ENCODE results near the gene RDX. TPM values are rescaled to one million over a fixed set of nuclear protein-coding genes. Genes with fewer than 3 reads are reported as not detected.

RDX gene
- total and polyA plus RNA-seq, 2 donors (not counting 1 experiment from before 2014, with no cell fraction given): 52.7 to 93.1 TPM

- Histone ChIP-seq H3K4me2 (ENCODE audit: extremely low read depth, insufficient read depth, low read length) (no peak overlapping the region), H3K9me3 (ENCODE audit: control insufficient read depth, insufficient read depth, low read depth, low read length) (no peaks in the 10 kb centered on the region), H3K9ac (ENCODE audit: insufficient read depth, low read length) (no peak overlapping the region), H2AFZ (ENCODE audit: low read length) (no peak overlapping the region), H3K4me3 (replicated peaks in 1 of 4; ENCODE audit: control extremely low read depth in 1 of 4, insufficient read depth in 1 of 4, low read depth in 3 of 4, low read length in 4 of 4) (no peak overlapping the region), H4K20me1 (ENCODE audit: control insufficient read depth, extremely low read depth, insufficient read depth, low read length) (no peaks in the 10 kb centered on the region), H3K79me2 (ENCODE audit: control insufficient read depth, insufficient read depth, low read length) (no peaks in the 10 kb centered on the region), H3K27me3 (ENCODE audit: control insufficient read depth, insufficient read depth, low read length) (no peaks in the 10 kb centered on the region), H3K4me1 (ENCODE audit: control insufficient read depth, extremely low read depth, insufficient read depth, low read length) (peaks cover 4% of the 10 kb centered on the region), H3K36me3 (ENCODE audit: control insufficient read depth, insufficient read depth, low read length) (no peaks in the 10 kb centered on the region), H3K27ac (ENCODE audit: insufficient read depth, low read length) (no peak overlapping the region)
- no peak for TF ChIP-seq CTCF (conservative IDR thresholded peaks at IDR 0.05 in 1 of 2, IDR thresholded peaks at IDR 0.05 in 1 of 2; ENCODE audit: low read depth in 1 of 2, low read length in 2 of 2)
- no peak for DNase-seq (ENCODE audit: low read depth in 2 of 2)
Observed at GRCh38 chr11:110177086-110177456, 119.3 kb downstream of the RDX start.

GRCh38 chr11:110176366-110177085 is 119.9 kb downstream of the RDX start:
- H3K27me3 ChIP-seq (ENCODE audit: control insufficient read depth, insufficient read depth, low read length): no peaks in the 10 kb centered on the region
- H4K20me1 ChIP-seq (ENCODE audit: control insufficient read depth, extremely low read depth, insufficient read depth, low read length): no peaks in the 10 kb centered on the region
- no peak for TF ChIP-seq CTCF (conservative IDR thresholded peaks at IDR 0.05 in 1 of 2, IDR thresholded peaks at IDR 0.05 in 1 of 2; ENCODE audit: low read depth in 1 of 2, low read length in 2 of 2)
- no peak for TF ChIP-seq EZH2 (IDR thresholded peaks at IDR 0.05; ENCODE audit: low read length, missing control alignments)
- peak; percentile 20 to 52 for DNase-seq (ENCODE audit: low read depth in 2 of 2)
- no peaks in the 10 kb centered on the region for H3K79me2 ChIP-seq (ENCODE audit: control insufficient read depth, insufficient read depth, low read length)
- H3K4me2 ChIP-seq (ENCODE audit: extremely low read depth, insufficient read depth, low read length): no peak overlapping the region
- peaks cover 4% of the 10 kb centered on the region for H3K4me1 ChIP-seq (ENCODE audit: control insufficient read depth, extremely low read depth, insufficient read depth, low read length)
- no peak overlapping the region for H2AFZ ChIP-seq (ENCODE audit: low read length)
- no peak overlapping the region for H3K4me3 ChIP-seq (replicated peaks in 1 of 4; ENCODE audit: control extremely low read depth in 1 of 4, insufficient read depth in 1 of 4, low read depth in 3 of 4, low read length in 4 of 4)
- no peak overlapping the region for H3K27ac ChIP-seq (ENCODE audit: insufficient read depth, low read length)
- no peaks in the 10 kb centered on the region for H3K36me3 ChIP-seq (ENCODE audit: control insufficient read depth, insufficient read depth, low read length)
- H3K9ac ChIP-seq (ENCODE audit: insufficient read depth, low read length): no peak overlapping the region
- H3K9me3 ChIP-seq (ENCODE audit: control insufficient read depth, insufficient read depth, low read depth, low read length): no peaks in the 10 kb centered on the region

- Histone ChIP-seq H4K20me1 (ENCODE audit: control insufficient read depth, extremely low read depth, insufficient read depth, low read length) (no peaks in the 10 kb centered on the region), H3K4me2 (ENCODE audit: extremely low read depth, insufficient read depth, low read length) (no peak overlapping the region), H3K27me3 (ENCODE audit: control insufficient read depth, insufficient read depth, low read length) (no peaks in the 10 kb centered on the region), H3K79me2 (ENCODE audit: control insufficient read depth, insufficient read depth, low read length) (no peaks in the 10 kb centered on the region), H3K9me3 (ENCODE audit: control insufficient read depth, insufficient read depth, low read depth, low read length) (no peaks in the 10 kb centered on the region), H3K36me3 (ENCODE audit: control insufficient read depth, insufficient read depth, low read length) (no peaks in the 10 kb centered on the region), H3K27ac (ENCODE audit: insufficient read depth, low read length) (no peak overlapping the region), H3K4me3 (replicated peaks in 1 of 4; ENCODE audit: control extremely low read depth in 1 of 4, insufficient read depth in 1 of 4, low read depth in 3 of 4, low read length in 4 of 4) (no peak overlapping the region), H3K4me1 (ENCODE audit: control insufficient read depth, extremely low read depth, insufficient read depth, low read length) (peaks cover 4% of the 10 kb centered on the region), H2AFZ (ENCODE audit: low read length) (no peak overlapping the region), H3K9ac (ENCODE audit: insufficient read depth, low read length) (no peak overlapping the region)
- peak; percentile 34 to 81 for DNase-seq (ENCODE audit: low read depth in 2 of 2)
- no peak for TF ChIP-seq EZH2 (IDR thresholded peaks at IDR 0.05; ENCODE audit: low read length, missing control alignments)
- no peak for TF ChIP-seq CTCF (conservative IDR thresholded peaks at IDR 0.05 in 1 of 2, IDR thresholded peaks at IDR 0.05 in 1 of 2; ENCODE audit: low read depth in 1 of 2, low read length in 2 of 2)
Observed at GRCh38 chr11:110174645-110175310, 121.6 kb downstream of the RDX start.

Data from fibroblast of lung (primary cell).